H9 (cell line): ENCODE data around the gene SLC7A11. TPM values are rescaled to one million over a fixed set of nuclear protein-coding genes. Genes with fewer than 3 reads are reported as not detected.

ENCODE experiments used
- DNase-seq: peaks from one replicate; pipeline ENCODE4 v3.0.0-alpha.2; 2017
- H2AFZ ChIP-seq: one replicate; pipeline ENCODE4 v1.6.1; 2013; ENCODE audit warnings: mild to moderate bottlenecking, low read length, control low read depth, moderate library complexity
- H2AK5ac ChIP-seq: 2 replicates; pipeline ENCODE4 v1.6.1; 2013; ENCODE audit warnings: low read length, control low read depth, mixed read lengths; ENCODE audit not compliant: insufficient read length
- H2BK120ac ChIP-seq: one replicate; pipeline ENCODE4 v1.6.1; 2013; ENCODE audit warnings: low read depth, mild to moderate bottlenecking, low read length, control low read depth, inconsistent platforms; ENCODE audit not compliant: poor library complexity, severe bottlenecking
- H2BK12ac ChIP-seq: 2 replicates; pipeline ENCODE4 v1.6.1; 2013; ENCODE audit warnings: low read length, control low read depth, mixed read lengths, low read depth; ENCODE audit not compliant: insufficient read length
- H2BK15ac ChIP-seq: 2 replicates; pipeline ENCODE4 v1.6.1; 2013; ENCODE audit warnings: low read depth, low read length, control low read depth
- H2BK20ac ChIP-seq: one replicate; pipeline ENCODE4 v1.6.1; 2013; ENCODE audit warnings: low read depth, mild to moderate bottlenecking, low read length, control low read depth, inconsistent platforms; ENCODE audit not compliant: poor library complexity, severe bottlenecking
- H2BK5ac ChIP-seq: 2 replicates; pipeline ENCODE4 v1.6.1; 2013; ENCODE audit warnings: low read length, control low read depth, mixed read lengths; ENCODE audit not compliant: insufficient read length
- H3K14ac ChIP-seq: 2 replicates; pipeline ENCODE4 v1.6.1; 2013; ENCODE audit warnings: low read length, control low read depth; ENCODE audit not compliant: insufficient read depth
- H3K18ac ChIP-seq: 2 replicates; pipeline ENCODE4 v1.6.1; 2013; ENCODE audit warnings: low read depth, mild to moderate bottlenecking, mixed read lengths, low read length, control low read depth; ENCODE audit not compliant: insufficient read length
- H3K23ac ChIP-seq: 2 replicates; pipeline ENCODE4 v1.6.1; 2013; ENCODE audit warnings: low read length, control low read depth, mixed read lengths, low read depth; ENCODE audit not compliant: insufficient read length
- H3K23me2 ChIP-seq: 2 replicates; pipeline ENCODE4 v1.6.1; 2013; ENCODE audit warnings: low read depth, mild to moderate bottlenecking, mixed read lengths, low read length, control low read depth; ENCODE audit not compliant: insufficient read length, poor library complexity, severe bottlenecking
- H3K27ac ChIP-seq: 2 replicates; pipeline ENCODE4 v1.5.1; 2013; ENCODE audit warnings: low read length, control low read depth, mixed read lengths, low read depth; ENCODE audit not compliant: insufficient read length
- H3K27me3 ChIP-seq: 2 replicates; pipeline ENCODE4 v1.6.1; 2013; ENCODE audit warnings: low read length, control low read depth, inconsistent platforms; ENCODE audit not compliant: insufficient read depth
- H3K4ac ChIP-seq: 2 replicates; pipeline ENCODE4 v1.6.1; 2013; ENCODE audit warnings: low read depth, mild to moderate bottlenecking, control low read depth, inconsistent platforms, low read length, moderate library complexity
- H3K4me1 ChIP-seq: 2 replicates; pipeline ENCODE4 v1.6.1; 2013; ENCODE audit warnings: low read length, control low read depth, inconsistent platforms; ENCODE audit not compliant: insufficient read depth
- H3K4me2 ChIP-seq: 2 replicates; pipeline ENCODE4 v1.6.1; 2013; ENCODE audit warnings: low read length, control low read depth, mixed read lengths; ENCODE audit not compliant: insufficient read length, insufficient read depth
- H3K56ac ChIP-seq: 2 replicates; pipeline ENCODE4 v1.6.1; 2013; ENCODE audit warnings: low read depth, mild to moderate bottlenecking, mixed read lengths, low read length, control low read depth; ENCODE audit not compliant: insufficient read length
- H3K79me1 ChIP-seq: 2 replicates; pipeline ENCODE4 v1.6.1; 2013; ENCODE audit warnings: low read depth, mild to moderate bottlenecking, moderate library complexity, low read length, control low read depth, inconsistent platforms; ENCODE audit not compliant: insufficient read depth, poor library complexity, severe bottlenecking
- H3K79me2 ChIP-seq: 2 replicates; pipeline ENCODE4 v1.6.1; 2013; ENCODE audit warnings: low read length, control low read depth, inconsistent platforms; ENCODE audit not compliant: insufficient read depth
- H3K9ac ChIP-seq: 2 replicates; pipeline ENCODE4 v1.6.1; 2013; ENCODE audit warnings: low read length, control low read depth, mixed read lengths; ENCODE audit not compliant: insufficient read length; ENCODE audit errors: extremely low read depth
- H3K9me3 ChIP-seq: one replicate; pipeline ENCODE4 v1.6.1; 2013; ENCODE audit warnings: low read depth, low read length, inconsistent platforms; ENCODE audit not compliant: control insufficient read depth
- H3T11ph ChIP-seq: one replicate; pipeline ENCODE4 v1.6.1; 2013; ENCODE audit warnings: mild to moderate bottlenecking, low read length, control low read depth, inconsistent platforms
- H4K20me1 ChIP-seq: one replicate; pipeline ENCODE4 v1.6.1; 2013; ENCODE audit not compliant: control insufficient read depth, insufficient read length, insufficient read depth
- H4K5ac ChIP-seq: 2 replicates; pipeline ENCODE4 v1.6.1; 2013; ENCODE audit warnings: low read depth, mild to moderate bottlenecking, mixed read lengths, low read length, control low read depth; ENCODE audit not compliant: insufficient read length
- H4K8ac ChIP-seq: replicated peaks from 2 replicates; pipeline ENCODE4 v1.6.1; 2013; ENCODE audit warnings: low read length, control low read depth, mixed read lengths, low read depth; ENCODE audit not compliant: insufficient read length
- H4K91ac ChIP-seq: 2 replicates; pipeline ENCODE4 v1.6.1; 2013; ENCODE audit warnings: low read depth, mild to moderate bottlenecking, moderate library complexity, mixed read lengths, low read length, control low read depth; ENCODE audit not compliant: insufficient read length
- H3K27ac Mint-ChIP-seq, 3 experiments: 2 replicates in 2 of 3; 3 replicates in 1 of 3; pipeline ENCODE4 v1.8.0; 2020 to 2021; ENCODE audit warnings: mixed read lengths in 3 of 3, mild to moderate bottlenecking in 1 of 3, moderate library complexity in 1 of 3
- H3K27me3 Mint-ChIP-seq: 2 replicates; pipeline ENCODE4 v1.8.0; 2021; ENCODE audit warnings: low read depth, mild to moderate bottlenecking, moderate library complexity, mixed read lengths
- H3K36me3 Mint-ChIP-seq, 3 experiments: 2 replicates in 2 of 3; 3 replicates in 1 of 3; pipeline ENCODE4 v1.8.0; 2020 to 2021; ENCODE audit warnings: low read depth in 3 of 3, mixed read lengths in 3 of 3; ENCODE audit not compliant: insufficient read depth in 1 of 3
- H3K4me1 Mint-ChIP-seq, 2 experiments: 2 replicates each; pipeline ENCODE4 v1.8.0; 2020; ENCODE audit warnings: mixed read lengths in 2 of 2
- H3K4me3 Mint-ChIP-seq, 2 experiments: 2 replicates in 1 of 2; 3 replicates in 1 of 2; pipeline ENCODE4 v1.8.0; 2020 to 2021; ENCODE audit warnings: mild to moderate bottlenecking in 2 of 2, mixed read lengths in 2 of 2, moderate library complexity in 1 of 2
- H3K9me3 Mint-ChIP-seq, 2 experiments: 2 replicates in 1 of 2; 3 replicates in 1 of 2; pipeline ENCODE4 v1.8.0; 2020; ENCODE audit warnings: mild to moderate bottlenecking in 2 of 2, mixed read lengths in 2 of 2, moderate library complexity in 1 of 2
- WGBS: extraction: QIAGEN DNeasy Blood & Tissue Kit; methylation state at CpG from one replicate; pipeline ENCODE4 v1.1.7; 2013; ENCODE audit warnings: missing lambda C conversion rate, low lambda C conversion rate, mixed read lengths; ENCODE audit not compliant: insufficient read length; ENCODE audit errors: extremely low coverage; 5-methylcytosine and 5-hydroxymethylcytosine counted together
- total RNA-seq: library from RNA; stranded (reverse); gene quantifications from 2 replicates; pipeline ENCODE4 v1.2.1, GENCODE V29; 2021
- TF ChIP-seq, protein P1 (sequence below): fragments of 200-600 bp; sonication (generic); conservative IDR thresholded peaks from 3 replicates; pipeline ENCODE4 v1.8.0; 2021; ENCODE audit warnings: antibody characterized with exemption, mild to moderate bottlenecking

Gene SLC7A11
- total RNA-seq, 1 experiment from 2014 or later = 19.8 TPM

DNA sequence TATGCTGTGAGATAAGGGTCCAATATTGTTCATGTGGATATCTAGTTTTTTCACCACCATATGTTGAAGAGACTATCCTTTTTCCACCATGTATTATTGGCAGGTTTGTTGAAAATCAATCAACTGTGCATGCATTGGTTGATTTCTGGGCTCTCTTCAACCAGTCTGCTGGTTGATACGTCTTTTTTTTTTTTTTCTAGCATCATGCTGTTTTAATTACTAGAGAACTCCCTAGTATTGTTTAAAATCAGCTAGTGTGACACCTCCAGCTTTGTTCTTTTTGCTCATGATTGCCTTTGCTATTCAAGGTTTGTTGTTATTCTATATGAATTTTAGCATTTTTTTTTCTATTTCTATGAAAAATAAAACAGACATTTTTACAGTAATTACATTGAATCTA, 123.9 kb downstream of the SLC7A11 start:
- peaks cover 0 to 3% (median 0%) of the 10 kb centered on the region in 3 experiments; a peak in 3 of 7 replicates for H3K36me3 Mint-ChIP-seq

More for the DNA sequence above, 123.9 kb downstream of the SLC7A11 start:
- no peak for DNase-seq
- Histone ChIP-seq H3K79me2 (no peaks in the 10 kb centered on the region), H3K14ac (no peak overlapping the region), H3K79me1 (no peaks in the 10 kb centered on the region), H2BK20ac (no peak overlapping the region), H3K9me3 (no peaks in the 10 kb centered on the region), H3K23ac (no peak overlapping the region), H3K4me2 (no peak overlapping the region), H4K8ac (no peak overlapping the region), H3K18ac (no peak overlapping the region), H4K5ac (no peak overlapping the region), H2BK15ac (no peak overlapping the region), H3K4me1 (no peaks in the 10 kb centered on the region), H2BK120ac (no peak overlapping the region), H2BK12ac (no peak overlapping the region), H3T11ph (no peak overlapping the region), H3K23me2 (no peaks in the 10 kb centered on the region), H3K27me3 (no peaks in the 10 kb centered on the region), H3K27ac (no peak overlapping the region), H3K9ac (no peak overlapping the region), H2BK5ac (no peak overlapping the region), H3K4ac (no peak overlapping the region), H3K56ac (no peak overlapping the region), H2AK5ac (no peak overlapping the region), H4K91ac (no peak overlapping the region), H2AFZ (no peak overlapping the region), H4K20me1 (no peaks in the 10 kb centered on the region)
- no peaks in the 10 kb centered on the region for H3K27me3 Mint-ChIP-seq
- no CpG with 5 or more reads among the region's 1 CpG for WGBS
- H3K4me1 Mint-ChIP-seq = peaks cover 13 to 21% of the 10 kb centered on the region in 2 experiments
- peaks cover 6 to 7% of the 10 kb centered on the region in 2 experiments; a peak in 4 of 5 replicates for H3K9me3 Mint-ChIP-seq
- TF ChIP-seq, protein P1, sequence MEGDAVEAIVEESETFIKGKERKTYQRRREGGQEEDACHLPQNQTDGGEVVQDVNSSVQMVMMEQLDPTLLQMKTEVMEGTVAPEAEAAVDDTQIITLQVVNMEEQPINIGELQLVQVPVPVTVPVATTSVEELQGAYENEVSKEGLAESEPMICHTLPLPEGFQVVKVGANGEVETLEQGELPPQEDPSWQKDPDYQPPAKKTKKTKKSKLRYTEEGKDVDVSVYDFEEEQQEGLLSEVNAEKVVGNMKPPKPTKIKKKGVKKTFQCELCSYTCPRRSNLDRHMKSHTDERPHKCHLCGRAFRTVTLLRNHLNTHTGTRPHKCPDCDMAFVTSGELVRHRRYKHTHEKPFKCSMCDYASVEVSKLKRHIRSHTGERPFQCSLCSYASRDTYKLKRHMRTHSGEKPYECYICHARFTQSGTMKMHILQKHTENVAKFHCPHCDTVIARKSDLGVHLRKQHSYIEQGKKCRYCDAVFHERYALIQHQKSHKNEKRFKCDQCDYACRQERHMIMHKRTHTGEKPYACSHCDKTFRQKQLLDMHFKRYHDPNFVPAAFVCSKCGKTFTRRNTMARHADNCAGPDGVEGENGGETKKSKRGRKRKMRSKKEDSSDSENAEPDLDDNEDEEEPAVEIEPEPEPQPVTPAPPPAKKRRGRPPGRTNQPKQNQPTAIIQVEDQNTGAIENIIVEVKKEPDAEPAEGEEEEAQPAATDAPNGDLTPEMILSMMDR = no peak
- H3K27ac Mint-ChIP-seq = no peak overlapping the region
- no peak overlapping the region for H3K4me3 Mint-ChIP-seq
